ENCODE measurements around the gene SMOC1. TPM values are rescaled to one million over a fixed set of nuclear protein-coding genes. Genes with fewer than 3 reads are reported as not detected.

SMOC1 gene
- polyA plus RNA-seq, 3 donors: not detected

GRCh38 chr14:69845050-69845581, 34.1 kb upstream of the SMOC1 start:
- WGBS (ENCODE audit: insufficient coverage): 0% methylated on average over 1 of the region's 2 CpGs
- no peaks in the 10 kb centered on the region for H3K79me2 ChIP-seq (ENCODE audit: insufficient read depth, low read length)
- no peak overlapping the region for H3K27ac ChIP-seq (ENCODE audit: low read depth in 1 of 2, low read length in 2 of 2)
- no peak overlapping the region for H3K4me3 ChIP-seq (replicated peaks in 1 of 3; ENCODE audit: low read depth in 2 of 3, low read length in 3 of 3)
- H3K4me3 Mint-ChIP-seq: no peak overlapping the region
- no peaks in the 10 kb centered on the region for H3K36me3 ChIP-seq (replicated peaks in 1 of 2; ENCODE audit: control insufficient read depth in 1 of 2, insufficient read depth in 2 of 2, low read length in 2 of 2)
- no peak for DNase-seq
- no peaks in the 10 kb centered on the region for H3K27me3 ChIP-seq (ENCODE audit: control insufficient read depth in 2 of 2, insufficient read depth in 2 of 2, low read length in 2 of 2)
- H3K27ac Mint-ChIP-seq: no peak overlapping the region
- H3K4me1 ChIP-seq (ENCODE audit: control insufficient read depth in 1 of 2, insufficient read depth in 2 of 2, low read length in 2 of 2): no peaks in the 10 kb centered on the region
- H3K36me3 Mint-ChIP-seq: no peaks in the 10 kb centered on the region
- H3K9me3 ChIP-seq (replicated peaks in 1 of 2; ENCODE audit: control insufficient read depth in 1 of 2, insufficient read depth in 1 of 2, low read length in 2 of 2): no peaks in the 10 kb centered on the region
- no peaks in the 10 kb centered on the region for H4K20me1 ChIP-seq (ENCODE audit: insufficient read depth, low read length)
- no peaks in the 10 kb centered on the region for H3K4me1 Mint-ChIP-seq
- no peak overlapping the region for H2AFZ ChIP-seq (ENCODE audit: insufficient read depth, low read depth, low read length, poor library complexity, severe bottlenecking)
- peaks cover 2 to 18% (median 14%) of the 10 kb centered on the region in 3 donors for H3K27me3 Mint-ChIP-seq (ENCODE audit: low read depth in 3 of 3)
- intact Hi-C loops (cut with micrococcal nuclease): no loop called here
- H3K9me3 Mint-ChIP-seq: no peaks in the 10 kb centered on the region
- no peak overlapping the region for H3K4me2 ChIP-seq (replicated peaks; ENCODE audit: extremely low read depth, low read length, poor library complexity, severe bottlenecking)
- TF ChIP-seq, protein P1, sequence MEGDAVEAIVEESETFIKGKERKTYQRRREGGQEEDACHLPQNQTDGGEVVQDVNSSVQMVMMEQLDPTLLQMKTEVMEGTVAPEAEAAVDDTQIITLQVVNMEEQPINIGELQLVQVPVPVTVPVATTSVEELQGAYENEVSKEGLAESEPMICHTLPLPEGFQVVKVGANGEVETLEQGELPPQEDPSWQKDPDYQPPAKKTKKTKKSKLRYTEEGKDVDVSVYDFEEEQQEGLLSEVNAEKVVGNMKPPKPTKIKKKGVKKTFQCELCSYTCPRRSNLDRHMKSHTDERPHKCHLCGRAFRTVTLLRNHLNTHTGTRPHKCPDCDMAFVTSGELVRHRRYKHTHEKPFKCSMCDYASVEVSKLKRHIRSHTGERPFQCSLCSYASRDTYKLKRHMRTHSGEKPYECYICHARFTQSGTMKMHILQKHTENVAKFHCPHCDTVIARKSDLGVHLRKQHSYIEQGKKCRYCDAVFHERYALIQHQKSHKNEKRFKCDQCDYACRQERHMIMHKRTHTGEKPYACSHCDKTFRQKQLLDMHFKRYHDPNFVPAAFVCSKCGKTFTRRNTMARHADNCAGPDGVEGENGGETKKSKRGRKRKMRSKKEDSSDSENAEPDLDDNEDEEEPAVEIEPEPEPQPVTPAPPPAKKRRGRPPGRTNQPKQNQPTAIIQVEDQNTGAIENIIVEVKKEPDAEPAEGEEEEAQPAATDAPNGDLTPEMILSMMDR (IDR thresholded peaks at IDR 0.05): no peak
- no peak overlapping the region for H3K9ac ChIP-seq (ENCODE audit: insufficient read depth, low read length, poor library complexity, severe bottlenecking)

- DNase-seq: no peak
- intact Hi-C loops (cut with micrococcal nuclease): no loop called here
- Histone ChIP-seq H3K9ac (ENCODE audit: insufficient read depth, low read length, poor library complexity, severe bottlenecking) (no peak overlapping the region), H3K27ac (ENCODE audit: low read depth in 1 of 2, low read length in 2 of 2) (no peak overlapping the region), H4K20me1 (ENCODE audit: insufficient read depth, low read length) (no peaks in the 10 kb centered on the region), H3K9me3 (replicated peaks in 1 of 2; ENCODE audit: control insufficient read depth in 1 of 2, insufficient read depth in 1 of 2, low read length in 2 of 2) (no peaks in the 10 kb centered on the region), H3K79me2 (ENCODE audit: insufficient read depth, low read length) (no peaks in the 10 kb centered on the region), H3K4me1 (ENCODE audit: control insufficient read depth in 1 of 2, insufficient read depth in 2 of 2, low read length in 2 of 2) (no peaks in the 10 kb centered on the region), H3K27me3 (ENCODE audit: control insufficient read depth in 2 of 2, insufficient read depth in 2 of 2, low read length in 2 of 2) (no peaks in the 10 kb centered on the region), H3K36me3 (replicated peaks in 1 of 2; ENCODE audit: control insufficient read depth in 1 of 2, insufficient read depth in 2 of 2, low read length in 2 of 2) (no peaks in the 10 kb centered on the region), H2AFZ (ENCODE audit: insufficient read depth, low read depth, low read length, poor library complexity, severe bottlenecking) (no peak overlapping the region), H3K4me2 (replicated peaks; ENCODE audit: extremely low read depth, low read length, poor library complexity, severe bottlenecking) (no peak overlapping the region), H3K4me3 (replicated peaks in 1 of 3; ENCODE audit: low read depth in 2 of 3, low read length in 3 of 3) (no peak overlapping the region)
- Mint-ChIP-seq H3K27me3 (ENCODE audit: low read depth in 3 of 3) (peaks cover 2 to 22% (median 16%) of the 10 kb centered on the region in 3 donors), H3K4me1 (no peaks in the 10 kb centered on the region), H3K36me3 (no peaks in the 10 kb centered on the region), H3K9me3 (no peaks in the 10 kb centered on the region), H3K27ac (no peak overlapping the region), H3K4me3 (no peak overlapping the region)
- 83% methylated on average over 2 of the region's 5 CpGs for WGBS (ENCODE audit: insufficient coverage)
- TF ChIP-seq, protein P1 (IDR thresholded peaks at IDR 0.05): no peak
Measured at GRCh38 chr14:69845787-69846186, 33.4 kb upstream of the SMOC1 start.
